NCI-H1436 (cell line): ENCODE data around the gene COL23A1.

Source experiments
- DNase-seq: peaks from one replicate; lab custom pipeline; 2025; lab: John Stamatoyannopoulos, UW

The COL23A1 gene

GRCh38 chr5:178191661-178192060 is 398.5 kb downstream of the COL23A1 start:
- no peak for DNase-seq

GRCh38 chr5:178189433-178189832 is 400.8 kb downstream of the COL23A1 start:
- DNase-seq, result no peak
